GM12864 (cell line): ENCODE data around the gene KIF18A.

Source experiments
- DNase-seq: peaks from one replicate; pipeline ENCODE4 v3.0.0-alpha.2; 2011; ENCODE audit warnings: low read depth
- H3K4me3 ChIP-seq: 2 replicates; pipeline ENCODE4 v1.5.1; 2011; ENCODE audit warnings: mild to moderate bottlenecking, low read depth, low read length, control low read depth
- TF ChIP-seq, protein P1 (sequence below): IDR thresholded peaks from 2 replicates; pipeline ENCODE4 v1.5.1; 2011; ENCODE audit warnings: low read depth, mild to moderate bottlenecking, moderate library complexity, low read length, control low read depth, inconsistent platforms; ENCODE audit errors: missing control alignments

Gene KIF18A

DNA sequence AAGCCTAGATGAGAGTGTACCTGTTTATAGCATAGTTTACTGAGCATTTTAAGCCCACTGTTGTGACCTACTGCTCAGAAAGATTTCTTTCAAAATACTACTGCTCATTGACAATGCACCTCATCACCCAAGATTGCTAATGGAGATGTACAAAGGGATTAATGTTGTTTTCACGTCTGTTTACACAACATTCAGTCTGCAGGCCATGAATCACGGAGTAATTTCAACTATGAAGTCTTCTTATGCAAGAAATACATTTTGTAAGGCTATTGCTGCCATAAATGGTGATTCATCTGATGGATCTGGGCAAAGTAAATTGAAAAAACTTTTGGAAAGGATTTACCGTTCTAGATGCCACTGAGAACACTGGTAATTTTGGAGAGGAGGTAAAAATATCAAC lies 112.9 kb downstream of the KIF18A start:
- TF ChIP-seq, protein P1, sequence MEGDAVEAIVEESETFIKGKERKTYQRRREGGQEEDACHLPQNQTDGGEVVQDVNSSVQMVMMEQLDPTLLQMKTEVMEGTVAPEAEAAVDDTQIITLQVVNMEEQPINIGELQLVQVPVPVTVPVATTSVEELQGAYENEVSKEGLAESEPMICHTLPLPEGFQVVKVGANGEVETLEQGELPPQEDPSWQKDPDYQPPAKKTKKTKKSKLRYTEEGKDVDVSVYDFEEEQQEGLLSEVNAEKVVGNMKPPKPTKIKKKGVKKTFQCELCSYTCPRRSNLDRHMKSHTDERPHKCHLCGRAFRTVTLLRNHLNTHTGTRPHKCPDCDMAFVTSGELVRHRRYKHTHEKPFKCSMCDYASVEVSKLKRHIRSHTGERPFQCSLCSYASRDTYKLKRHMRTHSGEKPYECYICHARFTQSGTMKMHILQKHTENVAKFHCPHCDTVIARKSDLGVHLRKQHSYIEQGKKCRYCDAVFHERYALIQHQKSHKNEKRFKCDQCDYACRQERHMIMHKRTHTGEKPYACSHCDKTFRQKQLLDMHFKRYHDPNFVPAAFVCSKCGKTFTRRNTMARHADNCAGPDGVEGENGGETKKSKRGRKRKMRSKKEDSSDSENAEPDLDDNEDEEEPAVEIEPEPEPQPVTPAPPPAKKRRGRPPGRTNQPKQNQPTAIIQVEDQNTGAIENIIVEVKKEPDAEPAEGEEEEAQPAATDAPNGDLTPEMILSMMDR = no peak
- DNase-seq = no peak
- H3K4me3 ChIP-seq = no peak overlapping the region

DNA sequence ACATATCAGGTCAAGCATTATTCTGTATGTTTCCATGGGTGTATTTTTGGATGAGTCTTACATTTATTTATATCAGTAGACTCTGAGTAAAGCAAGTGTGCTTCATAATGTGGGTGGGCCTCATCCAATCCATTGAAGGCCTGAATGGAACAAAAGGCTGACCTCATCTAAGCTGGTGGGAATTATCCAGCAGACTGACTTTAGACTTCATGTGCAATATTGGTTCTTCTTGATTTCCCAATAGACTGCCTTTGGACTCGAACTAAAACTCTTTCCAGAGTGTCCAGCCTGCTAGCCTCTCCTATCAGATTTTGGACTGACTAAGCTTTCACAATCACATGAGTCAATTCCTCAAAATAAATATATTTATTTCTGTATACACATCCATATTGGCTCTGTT lies 116.2 kb downstream of the KIF18A start:
- DNase-seq = no peak
- H3K4me3 ChIP-seq = no peak overlapping the region
- TF ChIP-seq, protein P1 = no peak

DNA sequence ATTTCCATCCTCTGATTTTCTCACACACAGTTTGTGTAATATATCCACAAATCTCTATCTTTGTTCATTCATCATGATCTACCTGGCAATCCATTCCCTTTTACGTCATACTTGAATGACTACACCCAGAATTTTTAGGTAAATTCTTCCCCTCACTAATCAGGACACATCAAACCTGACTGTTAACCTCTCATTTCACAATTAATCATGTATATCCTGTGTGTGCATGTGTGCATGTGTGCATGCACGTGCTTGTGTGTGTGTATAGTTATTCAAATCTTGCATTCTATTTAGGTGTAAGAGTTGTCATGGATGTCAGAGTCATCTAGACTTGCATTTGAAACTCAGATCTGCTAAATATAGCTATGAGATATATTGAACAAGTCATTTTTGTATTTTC lies 130.4 kb downstream of the KIF18A start:
- TF ChIP-seq, protein P1 = no peak
- no peak for DNase-seq
- no peak overlapping the region for H3K4me3 ChIP-seq

DNA sequence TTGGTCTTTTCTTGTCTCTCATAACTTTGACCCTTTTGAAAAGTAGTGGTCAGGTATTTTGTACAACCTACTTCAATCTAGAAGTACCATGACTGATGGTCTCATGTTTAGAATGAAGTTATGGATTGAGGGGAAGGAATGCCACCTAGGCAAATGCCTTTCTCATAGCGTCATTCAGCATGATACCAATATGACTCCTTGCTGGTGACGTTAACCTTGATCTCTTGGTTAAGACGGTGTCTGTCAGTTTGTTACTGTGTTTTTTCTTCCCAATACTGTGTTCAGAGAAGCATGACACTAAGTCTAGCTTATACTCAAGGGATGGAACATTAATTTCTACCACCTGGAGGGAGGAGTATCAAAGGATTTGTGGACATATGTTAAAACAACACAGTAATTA lies 130.9 kb downstream of the KIF18A start:
- TF ChIP-seq, protein P1 = no peak
- no peak for DNase-seq
- H3K4me3 ChIP-seq = no peak overlapping the region

DNA sequence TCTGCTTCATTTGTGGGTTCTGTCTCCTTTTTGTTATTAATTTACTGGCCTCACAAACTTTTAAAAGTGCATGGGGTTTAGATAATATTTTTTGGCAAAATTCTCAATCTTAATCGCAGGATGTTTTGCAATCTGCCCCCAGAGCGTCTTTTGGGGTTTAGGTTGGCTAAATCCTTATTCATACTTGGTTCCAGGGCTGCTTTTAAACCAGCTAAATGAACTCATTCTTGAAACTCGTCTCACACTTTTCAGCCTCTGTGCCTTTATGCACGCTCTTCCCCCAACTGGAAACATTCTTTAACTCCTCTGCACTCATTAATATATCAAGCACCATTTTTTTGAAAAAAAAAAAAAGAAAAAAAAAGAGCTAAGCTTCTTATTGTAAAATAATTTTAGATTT lies 131.7 kb downstream of the KIF18A start:
- DNase-seq = no peak
- no peak overlapping the region for H3K4me3 ChIP-seq
- TF ChIP-seq, protein P1 = no peak

DNA sequence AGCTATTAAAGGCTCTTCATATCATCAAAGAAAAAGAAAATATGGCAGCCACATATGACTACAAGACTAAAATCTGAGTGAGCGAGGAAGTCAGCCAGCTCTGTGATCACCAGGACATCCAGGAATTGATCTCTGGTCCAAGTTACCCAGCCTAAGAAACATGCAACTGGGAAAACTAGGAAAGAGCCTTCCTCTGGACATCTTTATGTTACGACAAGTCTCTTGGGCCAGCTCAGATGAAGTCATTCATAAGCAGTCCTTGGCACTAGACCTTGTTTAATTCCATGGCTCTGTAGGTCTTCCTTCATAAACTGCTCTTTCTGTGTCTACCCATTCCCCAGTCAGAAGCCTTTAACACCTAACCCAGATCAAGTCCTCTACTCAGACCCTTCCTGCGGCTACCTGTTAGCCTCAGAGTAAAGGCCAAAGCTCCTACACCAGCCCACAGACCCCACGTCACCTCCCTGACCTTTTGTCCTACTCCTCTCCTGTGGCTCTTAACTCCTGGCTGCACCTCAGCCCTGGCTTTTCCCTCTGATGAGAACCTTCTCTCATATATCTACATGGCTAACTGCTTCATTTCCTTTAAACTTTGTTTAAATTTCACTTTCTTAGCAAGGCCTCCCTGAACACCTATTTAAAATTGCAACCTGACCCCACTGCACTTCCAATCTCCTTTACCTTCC lies 134.0 kb downstream of the KIF18A start:
- no peak for DNase-seq
- H3K4me3 ChIP-seq = no peak overlapping the region
- TF ChIP-seq, protein P1 = no peak

DNA sequence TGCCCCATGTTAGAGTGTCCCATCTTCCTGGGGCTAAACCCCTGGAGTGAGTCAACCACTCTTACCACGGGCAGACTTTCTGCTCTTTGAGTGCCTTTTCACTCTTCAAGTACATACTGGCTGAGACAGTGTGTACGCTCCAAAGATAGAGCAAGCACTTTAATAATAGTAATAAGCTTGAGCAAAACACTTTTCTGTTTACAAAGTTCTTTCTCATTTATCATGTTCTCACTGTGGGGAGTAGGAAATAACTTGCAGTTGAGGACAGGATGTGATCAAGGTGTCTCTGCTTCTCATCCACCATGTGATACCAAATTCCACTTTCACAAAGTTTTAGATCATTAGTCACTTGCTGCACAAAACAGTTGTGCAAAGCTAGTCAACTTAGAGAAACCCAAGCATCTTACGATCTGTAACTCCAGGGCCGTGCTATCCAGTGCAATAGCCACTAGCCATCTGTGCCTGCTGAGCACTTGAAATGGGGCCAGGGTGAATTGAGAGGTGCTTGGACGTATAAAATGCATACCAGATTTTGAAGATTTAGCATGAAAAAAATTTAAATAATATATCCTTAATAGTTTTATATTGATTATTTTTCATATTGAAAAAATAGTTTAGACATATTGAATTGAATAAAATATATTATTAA lies 135.3 kb downstream of the KIF18A start:
- TF ChIP-seq, protein P1 = no peak
- no peak overlapping the region for H3K4me3 ChIP-seq
- no peak for DNase-seq
